HG03045 (cell line): ENCODE data around the gene MT2A.

Source experiments
- ATAC-seq: cut with Tn5 transposase; IDR thresholded peaks from one replicate; pipeline ENCODE4 v1.9.1; 2021; ENCODE audit warnings: mild to moderate bottlenecking, moderate library complexity; ENCODE audit not compliant: unreplicated experiment

Gene MT2A

GRCh38 chr16:56636616-56637413 is 28.4 kb downstream of the MT2A start:
- ATAC-seq: no peak

GRCh38 chr16:56637814-56638750 is 29.7 kb downstream of the MT2A start, which contains the start of gene MT1A:
TSS of gene MT1A (plus strand) at chr16:56638666. CDS start at chr16:56638739, 73 bp downstream.
- no peak for ATAC-seq

- no peak for ATAC-seq
Observed at GRCh38 chr16:56639045-56639444, 30.7 kb downstream of the MT2A start.

- no peak for ATAC-seq
Observed at GRCh38 chr16:56640076-56640475, 31.7 kb downstream of the MT2A start.

GRCh38 chr16:56641166-56641565 is 32.8 kb downstream of the MT2A start:
- ATAC-seq: no peak

GRCh38 chr16:56643080-56643778 is 34.8 kb downstream of the MT2A start:
- peak; percentile 61 for ATAC-seq

GRCh38 chr16:56643833-56644232 is 35.4 kb downstream of the MT2A start:
- ATAC-seq: no peak

- ATAC-seq: no peak
Observed at GRCh38 chr16:56645311-56645710, 36.9 kb downstream of the MT2A start.

GRCh38 chr16:56645838-56646237 is 37.5 kb downstream of the MT2A start:
- no peak for ATAC-seq

GRCh38 chr16:56647641-56648431 is 39.5 kb downstream of the MT2A start:
- ATAC-seq: no peak

GRCh38 chr16:56649271-56649670 is 40.9 kb downstream of the MT2A start:
- ATAC-seq: no peak

GRCh38 chr16:56649820-56650219 is 41.4 kb downstream of the MT2A start:
- no peak for ATAC-seq

- ATAC-seq: no peak
Observed at GRCh38 chr16:56651586-56651985, 43.2 kb downstream of the MT2A start, which contains the start of gene MT1B. TSS of gene MT1B (plus strand) at chr16:56651886. CDS start at chr16:56651954, 68 bp downstream.

GRCh38 chr16:56652600-56652999 is 44.2 kb downstream of the MT2A start:
- ATAC-seq: no peak

GRCh38 chr16:56653218-56653617 is 44.8 kb downstream of the MT2A start:
- ATAC-seq: no peak

GRCh38 chr16:56657555-56658326 is 49.4 kb downstream of the MT2A start, which contains the start of gene MT1F:
TSS of gene MT1F (plus strand) at chr16:56657959. CDS start at chr16:56658059, 100 bp downstream.
- ATAC-seq: no peak

- ATAC-seq: no peak
Observed at GRCh38 chr16:56658327-56658875, 50.0 kb downstream of the MT2A start.
